ENCODE measurements around the gene SPTBN1.

Gene SPTBN1

GRCh38 chr2:54628418-54628817 is 172.3 kb downstream of the SPTBN1 start:
- no peaks in the 10 kb centered on the region for H3K79me2 ChIP-seq (ENCODE audit: low read length)
- no peaks in the 10 kb centered on the region for H3K9me3 ChIP-seq (ENCODE audit: insufficient read depth, low read length)
- no peak overlapping the region for H2AFZ ChIP-seq (ENCODE audit: low read depth, low read length)
- no peak overlapping the region for H3K9ac ChIP-seq (ENCODE audit: low read length)
- no peak overlapping the region for H3K4me2 ChIP-seq (ENCODE audit: low read length)
- H3K4me3 ChIP-seq (ENCODE audit: low read length), result no peak overlapping the region
- H4K20me1 ChIP-seq (ENCODE audit: insufficient read depth, low read length), result no peaks in the 10 kb centered on the region
- H3K27me3 ChIP-seq (ENCODE audit: low read depth, low read length), result no peaks in the 10 kb centered on the region
- TF ChIP-seq CTCF (IDR thresholded peaks at IDR 0.05; ENCODE audit: low read depth, low read length) (no peak), EZH2phosphoT487 (IDR thresholded peaks at IDR 0.05; ENCODE audit: low read depth) (no peak)
- peaks cover 61% of the 10 kb centered on the region for H3K36me3 ChIP-seq (replicated peaks; ENCODE audit: low read depth, low read length)
- no peak overlapping the region for H3K27ac ChIP-seq (ENCODE audit: low read length)
- H3K4me1 ChIP-seq (ENCODE audit: low read length), result peaks cover 22% of the 10 kb centered on the region

- no peaks in the 10 kb centered on the region for H3K9me3 ChIP-seq (ENCODE audit: insufficient read depth, low read length)
- H4K20me1 ChIP-seq (ENCODE audit: insufficient read depth, low read length), result no peaks in the 10 kb centered on the region
- no peak overlapping the region for H3K9ac ChIP-seq (ENCODE audit: low read length)
- peaks cover 56% of the 10 kb centered on the region for H3K36me3 ChIP-seq (replicated peaks; ENCODE audit: low read depth, low read length)
- H3K27me3 ChIP-seq (ENCODE audit: low read depth, low read length), result no peaks in the 10 kb centered on the region
- no peak overlapping the region for H3K27ac ChIP-seq (ENCODE audit: low read length)
- H3K4me2 ChIP-seq (ENCODE audit: low read length), result no peak overlapping the region
- H3K4me1 ChIP-seq (ENCODE audit: low read length), result peaks cover 25% of the 10 kb centered on the region
- H3K79me2 ChIP-seq (ENCODE audit: low read length), result no peaks in the 10 kb centered on the region
- H3K4me3 ChIP-seq (ENCODE audit: low read length), result no peak overlapping the region
- TF ChIP-seq EZH2phosphoT487 (IDR thresholded peaks at IDR 0.05; ENCODE audit: low read depth) (no peak), CTCF (IDR thresholded peaks at IDR 0.05; ENCODE audit: low read depth, low read length) (no peak)
- H2AFZ ChIP-seq (ENCODE audit: low read depth, low read length), result no peak overlapping the region
Measured at GRCh38 chr2:54628957-54629356, 172.8 kb downstream of the SPTBN1 start.

- no peak overlapping the region for H3K27ac ChIP-seq (ENCODE audit: low read length)
- no peaks in the 10 kb centered on the region for H3K27me3 ChIP-seq (ENCODE audit: low read depth, low read length)
- H2AFZ ChIP-seq (ENCODE audit: low read depth, low read length), result no peak overlapping the region
- no peaks in the 10 kb centered on the region for H4K20me1 ChIP-seq (ENCODE audit: insufficient read depth, low read length)
- H3K79me2 ChIP-seq (ENCODE audit: low read length), result no peaks in the 10 kb centered on the region
- no peak overlapping the region for H3K4me2 ChIP-seq (ENCODE audit: low read length)
- TF ChIP-seq CTCF (IDR thresholded peaks at IDR 0.05; ENCODE audit: low read depth, low read length), result no peak
- no peak for TF ChIP-seq EZH2phosphoT487 (IDR thresholded peaks at IDR 0.05; ENCODE audit: low read depth)
- no peak overlapping the region for H3K9ac ChIP-seq (ENCODE audit: low read length)
- peaks cover 55% of the 10 kb centered on the region for H3K36me3 ChIP-seq (replicated peaks; ENCODE audit: low read depth, low read length)
- no peak overlapping the region for H3K4me3 ChIP-seq (ENCODE audit: low read length)
- no peaks in the 10 kb centered on the region for H3K9me3 ChIP-seq (ENCODE audit: insufficient read depth, low read length)
- peaks cover 29% of the 10 kb centered on the region for H3K4me1 ChIP-seq (ENCODE audit: low read length)
Measured at GRCh38 chr2:54629390-54629789, 173.3 kb downstream of the SPTBN1 start.

- H4K20me1 ChIP-seq (ENCODE audit: insufficient read depth, low read length), result no peaks in the 10 kb centered on the region
- H3K4me2 ChIP-seq (ENCODE audit: low read length), result no peak overlapping the region
- H3K27me3 ChIP-seq (ENCODE audit: low read depth, low read length), result no peaks in the 10 kb centered on the region
- peaks cover 37% of the 10 kb centered on the region for H3K4me1 ChIP-seq (ENCODE audit: low read length)
- no peak overlapping the region for H2AFZ ChIP-seq (ENCODE audit: low read depth, low read length)
- no peak overlapping the region for H3K9ac ChIP-seq (ENCODE audit: low read length)
- no peak for TF ChIP-seq CTCF (IDR thresholded peaks at IDR 0.05; ENCODE audit: low read depth, low read length)
- no peak for TF ChIP-seq EZH2phosphoT487 (IDR thresholded peaks at IDR 0.05; ENCODE audit: low read depth)
- H3K9me3 ChIP-seq (ENCODE audit: insufficient read depth, low read length), result no peaks in the 10 kb centered on the region
- no peaks in the 10 kb centered on the region for H3K79me2 ChIP-seq (ENCODE audit: low read length)
- no peak overlapping the region for H3K27ac ChIP-seq (ENCODE audit: low read length)
- H3K36me3 ChIP-seq (replicated peaks; ENCODE audit: low read depth, low read length), result peaks cover 55% of the 10 kb centered on the region
- H3K4me3 ChIP-seq (ENCODE audit: low read length), result no peak overlapping the region
Measured at GRCh38 chr2:54629914-54630857, 174.1 kb downstream of the SPTBN1 start.
